GF-D8 (cell line): ENCODE data around the gene NKD1.
"Not testable (repeated sequence)": the region's sequence is repeated elsewhere in the genome, so short reads cannot be mapped to it uniquely, and the experiment has no call there.

ENCODE experiments used
- DNase-seq: peaks from one replicate; lab custom pipeline; 2025; lab: John Stamatoyannopoulos, UW

NKD1 gene

GRCh38 chr16:50548125-50548908 lies at the start of gene NKD1:
TSS of gene NKD1 (plus strand) at chr16:50548396. CDS start at chr16:50548554, 158 bp downstream.
- DNase-seq, result no peak

GRCh38 chr16:50498431-50499155 lies 49.6 kb upstream of the NKD1 start:
- DNase-seq, result no peak

- DNase-seq, result no peak
Observed at GRCh38 chr16:50499254-50499653, 48.9 kb upstream of the NKD1 start.

- DNase-seq, result no peak
Observed at GRCh38 chr16:50500171-50500874, 47.9 kb upstream of the NKD1 start.

GRCh38 chr16:50501251-50501650 lies 46.9 kb upstream of the NKD1 start:
- no peak for DNase-seq

GRCh38 chr16:50501986-50502615 lies 46.1 kb upstream of the NKD1 start:
- no peak for DNase-seq

- no peak for DNase-seq
Observed at GRCh38 chr16:50502616-50503011, 45.6 kb upstream of the NKD1 start.

GRCh38 chr16:50503868-50504531 lies 44.2 kb upstream of the NKD1 start:
- not testable (repeated sequence) for DNase-seq

- DNase-seq, result no peak
Observed at GRCh38 chr16:50505115-50505514, 43.1 kb upstream of the NKD1 start.

- DNase-seq, result no peak
Observed at GRCh38 chr16:50505714-50506542, 42.3 kb upstream of the NKD1 start.

- no peak for DNase-seq
Observed at GRCh38 chr16:50506543-50506937, 41.7 kb upstream of the NKD1 start.

- DNase-seq, result no peak
Observed at GRCh38 chr16:50507397-50507796, 40.8 kb upstream of the NKD1 start.

- DNase-seq, result no peak
Observed at GRCh38 chr16:50509521-50510341, 38.5 kb upstream of the NKD1 start.

GRCh38 chr16:50515218-50515617 lies 33.0 kb upstream of the NKD1 start:
- DNase-seq, result no peak

GRCh38 chr16:50516401-50516800 lies 31.8 kb upstream of the NKD1 start:
- no peak for DNase-seq

GRCh38 chr16:50516890-50517289 lies 31.3 kb upstream of the NKD1 start:
- no peak for DNase-seq

- DNase-seq, result no peak
Observed at GRCh38 chr16:50517450-50518252, 30.5 kb upstream of the NKD1 start.

GRCh38 chr16:50519001-50519400 lies 29.2 kb upstream of the NKD1 start:
- no peak for DNase-seq

- DNase-seq, result no peak
Observed at GRCh38 chr16:50519602-50520001, 28.6 kb upstream of the NKD1 start.
